HL-60 (cell line): ENCODE measurements around the gene ANKRD40.
"Not testable (repeated sequence)": the region's sequence is repeated elsewhere in the genome, so short reads cannot be mapped to it uniquely, and the experiment has no call there.

ENCODE experiments used
- DNase-seq, 2 experiments: peaks; one replicate each; pipeline ENCODE4 v3.0.0-alpha.2; 2010 to 2020; ENCODE audit warnings: low read depth in 1 of 2, low spot score in 1 of 2
- H3K27ac ChIP-seq: fragments of 250-450 bp; sonication (Bioruptor Pico); replicated peaks from 2 replicates; pipeline ENCODE4 v1.5.1; 2020; ENCODE audit warnings: mild to moderate bottlenecking, moderate library complexity
- H3K27me3 ChIP-seq: fragments of 250-450 bp; sonication (Bioruptor Pico); 2 replicates; pipeline ENCODE4 v1.5.1; 2021; ENCODE audit warnings: mild to moderate bottlenecking, moderate library complexity; ENCODE audit not compliant: insufficient read depth, poor library complexity, severe bottlenecking
- H3K4me3 ChIP-seq: replicated peaks from 2 replicates; pipeline ENCODE4 v1.5.1; 2011; ENCODE audit warnings: mild to moderate bottlenecking, control low read depth, low read length; ENCODE audit not compliant: insufficient read depth
- CTCF ChIP-seq: IDR thresholded peaks from one replicate; pipeline ENCODE4 v1.5.1; 2011; ENCODE audit warnings: low read length, control low read depth, inconsistent platforms; ENCODE audit not compliant: insufficient read depth
- GABPA ChIP-seq: IDR thresholded peaks from 2 replicates; pipeline ENCODE4 v1.6.1; 2012; ENCODE audit warnings: low read depth
- POLR2AphosphoS5 ChIP-seq: IDR thresholded peaks from 2 replicates; pipeline ENCODE4 v1.6.1; 2012; ENCODE audit warnings: low read depth
- SPI1 ChIP-seq: IDR thresholded peaks from 2 replicates; pipeline ENCODE4 v1.6.1; 2012; ENCODE audit warnings: low read depth, mild to moderate bottlenecking, borderline replicate concordance
- TF ChIP-seq, protein P1 (sequence below): IDR thresholded peaks from 2 replicates; pipeline ENCODE4 v1.6.1; 2012; ENCODE audit warnings: low read depth; ENCODE audit not compliant: insufficient replicate concordance

ANKRD40 gene

GRCh38 chr17:50681263-50682200 is 26.2 kb downstream of the ANKRD40 start:
- DNase-seq = peak in 1 of 2 experiments; percentile 30
- no peak overlapping the region for H3K4me3 ChIP-seq
- no peak for TF ChIP-seq CTCF
- TF ChIP-seq SPI1 = no peak
- no peak for TF ChIP-seq GABPA
- TF ChIP-seq, protein P1, sequence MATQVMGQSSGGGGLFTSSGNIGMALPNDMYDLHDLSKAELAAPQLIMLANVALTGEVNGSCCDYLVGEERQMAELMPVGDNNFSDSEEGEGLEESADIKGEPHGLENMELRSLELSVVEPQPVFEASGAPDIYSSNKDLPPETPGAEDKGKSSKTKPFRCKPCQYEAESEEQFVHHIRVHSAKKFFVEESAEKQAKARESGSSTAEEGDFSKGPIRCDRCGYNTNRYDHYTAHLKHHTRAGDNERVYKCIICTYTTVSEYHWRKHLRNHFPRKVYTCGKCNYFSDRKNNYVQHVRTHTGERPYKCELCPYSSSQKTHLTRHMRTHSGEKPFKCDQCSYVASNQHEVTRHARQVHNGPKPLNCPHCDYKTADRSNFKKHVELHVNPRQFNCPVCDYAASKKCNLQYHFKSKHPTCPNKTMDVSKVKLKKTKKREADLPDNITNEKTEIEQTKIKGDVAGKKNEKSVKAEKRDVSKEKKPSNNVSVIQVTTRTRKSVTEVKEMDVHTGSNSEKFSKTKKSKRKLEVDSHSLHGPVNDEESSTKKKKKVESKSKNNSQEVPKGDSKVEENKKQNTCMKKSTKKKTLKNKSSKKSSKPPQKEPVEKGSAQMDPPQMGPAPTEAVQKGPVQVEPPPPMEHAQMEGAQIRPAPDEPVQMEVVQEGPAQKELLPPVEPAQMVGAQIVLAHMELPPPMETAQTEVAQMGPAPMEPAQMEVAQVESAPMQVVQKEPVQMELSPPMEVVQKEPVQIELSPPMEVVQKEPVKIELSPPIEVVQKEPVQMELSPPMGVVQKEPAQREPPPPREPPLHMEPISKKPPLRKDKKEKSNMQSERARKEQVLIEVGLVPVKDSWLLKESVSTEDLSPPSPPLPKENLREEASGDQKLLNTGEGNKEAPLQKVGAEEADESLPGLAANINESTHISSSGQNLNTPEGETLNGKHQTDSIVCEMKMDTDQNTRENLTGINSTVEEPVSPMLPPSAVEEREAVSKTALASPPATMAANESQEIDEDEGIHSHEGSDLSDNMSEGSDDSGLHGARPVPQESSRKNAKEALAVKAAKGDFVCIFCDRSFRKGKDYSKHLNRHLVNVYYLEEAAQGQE = no peak
- TF ChIP-seq POLR2AphosphoS5 = no peak
- H3K27me3 ChIP-seq = peaks cover 8% of the 10 kb centered on the region
- no peak overlapping the region for H3K27ac ChIP-seq

DNA sequence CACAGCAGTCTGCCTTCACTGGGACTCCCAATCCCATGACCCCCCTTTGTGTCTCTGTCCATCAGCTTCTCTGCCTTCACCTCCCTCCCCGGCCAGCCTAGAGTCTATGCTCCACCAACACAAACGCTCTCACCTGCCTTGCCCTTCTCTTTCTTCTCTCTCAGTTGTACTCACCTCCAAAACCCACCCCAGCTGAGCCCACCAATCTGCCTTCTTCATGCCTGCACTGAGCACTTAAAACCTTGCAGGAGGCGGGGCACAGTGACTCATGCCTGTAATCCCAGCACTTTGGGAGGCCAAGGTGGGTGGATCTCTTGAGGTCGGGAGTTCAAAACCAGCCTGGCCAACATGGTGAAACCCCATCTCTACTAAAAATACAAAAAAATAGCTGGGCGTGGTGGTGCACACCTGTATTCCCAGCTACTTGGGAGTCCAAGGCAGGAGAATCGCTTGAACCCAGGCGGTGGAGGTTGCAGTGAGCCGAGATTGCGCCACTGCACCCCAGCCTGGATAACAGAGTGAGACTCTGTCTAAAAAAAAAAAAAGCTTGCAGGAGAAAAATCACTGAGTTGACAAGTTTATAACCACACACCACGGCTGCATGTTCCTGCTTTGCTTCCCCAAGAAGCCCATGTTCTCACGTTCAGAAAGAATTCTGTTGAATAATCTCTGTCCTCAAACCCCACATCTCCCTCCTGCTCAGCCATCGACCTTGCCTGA is 27.0 kb downstream of the ANKRD40 start:
- not testable (repeated sequence) for H3K27ac ChIP-seq, H3K4me3 ChIP-seq, H3K27me3 ChIP-seq, DNase-seq

- TF ChIP-seq SPI1 (no peak), POLR2AphosphoS5 (no peak), CTCF (no peak), GABPA (no peak)
- TF ChIP-seq, protein P1 = no peak
- DNase-seq = no peak
- peaks cover 8% of the 10 kb centered on the region for H3K27me3 ChIP-seq
- no peak overlapping the region for H3K27ac ChIP-seq
- no peak overlapping the region for H3K4me3 ChIP-seq
Observed at GRCh38 chr17:50680126-50680525, 27.6 kb downstream of the ANKRD40 start.

- H3K27me3 ChIP-seq = peaks cover 8% of the 10 kb centered on the region
- H3K27ac ChIP-seq = no peak overlapping the region
- DNase-seq = no peak
- H3K4me3 ChIP-seq = no peak overlapping the region
- TF ChIP-seq SPI1 (no peak), CTCF (no peak), GABPA (no peak), POLR2AphosphoS5 (no peak)
- TF ChIP-seq, protein P1 = no peak
Observed at GRCh38 chr17:50679008-50679544, 28.6 kb downstream of the ANKRD40 start.
